ENCODE measurements around the gene PEX1.
"Not testable (repeated sequence)": the region's sequence is repeated elsewhere in the genome, so short reads cannot be mapped to it uniquely, and the experiment has no call there.

Gene PEX1

DNA sequence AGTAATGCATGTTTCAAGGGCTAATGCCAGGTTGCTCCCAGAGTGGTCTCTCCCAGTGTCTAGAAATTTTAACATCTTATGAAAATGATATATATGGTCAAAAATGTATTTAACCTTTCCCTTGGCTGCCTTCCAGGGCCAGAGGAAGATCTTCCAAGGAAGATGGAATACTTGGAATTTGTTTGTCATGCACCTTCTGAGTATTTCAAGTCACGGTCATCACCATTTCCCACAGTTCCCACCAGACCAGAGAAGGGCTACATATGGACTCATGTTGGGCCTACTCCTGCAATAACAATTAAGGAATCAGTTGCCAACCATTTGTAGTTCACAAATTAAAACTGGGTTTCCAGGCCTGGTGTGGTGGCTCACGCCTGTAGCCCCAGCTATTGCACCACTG is 72.1 kb downstream of the PEX1 start:
- DNase-seq, result no peak

DNA sequence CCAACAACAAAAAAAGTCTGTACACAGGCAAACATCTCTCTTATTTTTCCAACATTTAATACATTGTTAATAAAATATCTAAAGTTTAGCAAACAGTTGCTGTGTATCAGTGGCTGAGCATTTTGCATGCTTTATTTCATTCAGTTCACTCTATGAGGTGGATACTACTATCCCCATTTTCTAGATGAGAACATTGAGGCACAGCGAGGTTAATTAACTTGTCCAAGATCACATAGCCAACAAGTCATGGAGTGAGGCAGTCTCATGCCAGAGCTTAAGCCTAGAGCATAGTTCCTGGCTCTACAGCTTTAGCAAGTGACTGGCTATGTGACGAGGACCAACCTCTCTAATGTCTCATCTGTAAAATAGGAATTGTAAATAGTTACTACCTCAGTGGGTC is 76.7 kb downstream of the PEX1 start:
- no peak for DNase-seq

DNA sequence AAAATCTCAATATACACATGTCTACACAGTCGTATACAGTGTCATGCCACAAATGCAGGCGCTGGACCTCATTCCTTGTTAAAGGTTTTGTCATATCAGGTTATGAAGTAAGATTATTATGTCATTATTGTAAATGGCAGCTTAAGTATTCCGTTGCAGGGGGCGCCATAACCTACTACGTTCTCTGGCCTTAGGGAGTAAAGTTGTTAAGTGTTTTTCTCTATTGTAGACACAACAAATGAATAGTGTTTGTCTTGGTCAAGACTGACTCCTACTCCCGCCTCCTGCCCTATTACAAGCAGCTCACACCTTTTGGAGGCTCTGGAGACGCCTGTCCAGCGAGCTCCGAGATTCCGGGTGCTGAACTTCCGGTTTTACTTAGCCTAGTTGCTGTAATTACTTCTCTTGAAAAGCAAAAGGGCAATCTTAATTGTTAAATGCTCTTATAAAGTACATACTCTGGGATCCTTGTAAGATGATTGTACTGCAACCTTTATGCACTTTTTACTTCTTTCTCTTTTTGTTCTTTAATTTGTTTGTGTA is 80.0 kb downstream of the PEX1 start:
- DNase-seq, result peak; percentile 27

DNA sequence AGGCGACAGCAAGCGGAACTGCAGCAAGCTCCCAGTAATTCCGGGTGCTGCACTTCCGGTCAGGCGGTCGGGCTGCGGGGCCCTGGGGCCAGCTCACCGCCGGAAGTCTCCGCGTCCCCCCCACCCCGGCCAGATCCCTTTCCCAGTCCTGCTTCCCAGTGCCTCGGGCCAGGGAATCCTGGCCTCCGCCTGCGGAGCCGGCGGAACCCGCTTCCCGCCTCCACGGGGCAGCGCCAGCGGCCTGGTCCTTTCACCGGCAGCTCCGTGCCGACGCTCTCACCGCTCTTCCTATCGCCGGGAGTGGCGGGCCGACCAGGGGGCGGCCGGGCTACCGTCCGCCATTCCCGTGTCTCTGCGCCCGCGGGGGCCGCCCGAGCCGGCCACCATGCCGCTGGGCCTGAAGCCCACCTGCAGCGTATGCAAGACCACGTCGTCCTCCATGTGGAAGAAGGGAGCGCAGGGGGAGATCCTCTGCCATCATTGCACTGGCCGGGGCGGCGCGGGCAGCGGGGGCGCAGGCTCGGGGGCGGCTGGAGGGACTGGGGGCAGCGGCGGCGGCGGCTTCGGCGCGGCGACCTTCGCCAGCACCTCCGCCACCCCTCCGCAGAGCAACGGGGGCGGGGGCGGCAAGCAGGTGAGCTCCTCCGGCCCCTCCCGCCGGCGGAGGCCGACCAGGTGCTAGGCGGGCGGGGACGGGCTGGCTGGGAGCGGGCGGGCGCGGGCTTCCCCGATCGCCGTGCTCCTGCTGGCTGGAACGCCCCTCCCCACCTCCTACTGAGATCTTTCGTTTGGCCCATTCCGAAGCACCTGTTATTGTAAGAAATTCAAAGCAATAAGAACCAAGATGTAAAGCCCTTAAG is 80.7 kb downstream of the PEX1 start, which contains the start of gene GATAD1:
TSS of gene GATAD1 (plus strand) at position 138 of the 860 bp plus-strand sequence. CDS start at position 386, 248 bp downstream.
- DNase-seq, result no peak

DNA sequence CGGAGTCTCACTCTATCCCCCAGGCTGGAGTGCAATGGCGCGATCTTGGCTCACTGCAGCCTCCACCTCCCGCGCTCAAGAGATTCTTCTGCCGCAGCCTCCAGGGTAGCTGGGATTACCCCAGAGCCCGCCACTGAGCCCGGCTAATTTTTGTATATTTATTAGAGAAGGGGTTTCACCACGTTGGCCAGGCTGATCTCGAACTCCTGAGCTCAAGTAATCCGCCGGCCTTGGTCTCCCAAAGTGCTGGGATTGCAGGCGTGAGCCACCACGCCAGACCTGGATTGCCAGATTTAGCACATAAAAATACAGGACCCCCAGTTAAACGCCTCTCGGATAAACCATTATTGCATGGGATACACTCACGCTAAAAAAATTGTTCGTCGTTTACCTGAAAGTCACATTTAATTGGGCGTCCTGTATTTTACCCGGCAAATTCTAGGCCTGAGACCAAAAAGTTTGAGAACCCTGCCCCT is 81.4 kb downstream of the PEX1 start:
- peak; percentile 88 for DNase-seq

DNA sequence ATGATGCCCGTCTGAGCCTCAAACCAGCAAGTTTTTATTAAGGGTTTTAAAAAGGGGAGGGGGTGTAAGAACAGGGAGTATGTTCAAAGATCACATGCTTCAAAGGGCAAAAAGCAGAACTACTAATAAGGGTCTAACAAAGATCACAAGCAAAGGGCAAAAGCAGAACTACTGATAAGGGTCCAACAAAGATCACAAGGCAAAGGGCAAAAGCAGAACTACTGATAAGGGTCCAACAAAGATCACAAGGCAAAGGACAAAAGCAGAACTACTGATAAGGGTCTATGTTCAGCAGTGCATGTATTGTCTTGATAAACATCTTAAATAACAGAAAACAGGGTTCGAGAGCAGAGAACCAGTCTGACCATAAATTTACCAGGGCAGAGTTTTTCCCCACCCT is 85.6 kb downstream of the PEX1 start:
- DNase-seq, result not testable (repeated sequence)

DNA sequence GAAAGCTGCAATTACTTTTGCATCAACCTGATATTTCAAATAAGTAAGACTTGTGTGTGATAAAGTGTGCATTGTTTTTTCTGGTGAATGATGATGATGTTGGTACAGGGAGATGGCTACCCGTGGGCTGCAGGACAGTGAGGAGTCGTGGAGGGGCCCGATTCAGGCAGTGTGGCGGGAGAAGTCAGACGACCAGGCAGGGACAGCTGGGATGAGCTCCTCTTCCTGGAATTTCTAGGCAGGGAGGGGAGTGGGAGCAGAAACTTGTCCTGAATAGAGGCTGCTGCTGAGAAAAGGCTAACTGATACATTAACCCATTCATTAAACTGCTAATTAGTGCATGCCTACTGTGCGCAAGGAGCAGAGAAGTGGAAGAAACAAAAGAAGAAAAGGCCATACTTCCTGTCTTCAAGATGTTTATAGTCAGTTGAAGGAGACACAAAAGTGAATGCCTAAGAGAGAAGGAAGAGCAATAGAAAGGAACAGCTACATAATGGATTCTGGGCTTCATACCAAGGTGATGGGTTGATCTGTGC is 90.3 kb downstream of the PEX1 start:
- no peak for DNase-seq
